HG02870 (cell line): ENCODE measurements around the gene HSD11B1.

Experiments used
- ATAC-seq: cut with Tn5 transposase; IDR thresholded peaks from one replicate; pipeline ENCODE4 v1.9.1; 2021; ENCODE audit warnings: mild to moderate bottlenecking, moderate library complexity; ENCODE audit not compliant: unreplicated experiment

Gene HSD11B1

GRCh38 chr1:209780268-209780667 is 75.6 kb downstream of the HSD11B1 start:
- ATAC-seq = no peak

DNA sequence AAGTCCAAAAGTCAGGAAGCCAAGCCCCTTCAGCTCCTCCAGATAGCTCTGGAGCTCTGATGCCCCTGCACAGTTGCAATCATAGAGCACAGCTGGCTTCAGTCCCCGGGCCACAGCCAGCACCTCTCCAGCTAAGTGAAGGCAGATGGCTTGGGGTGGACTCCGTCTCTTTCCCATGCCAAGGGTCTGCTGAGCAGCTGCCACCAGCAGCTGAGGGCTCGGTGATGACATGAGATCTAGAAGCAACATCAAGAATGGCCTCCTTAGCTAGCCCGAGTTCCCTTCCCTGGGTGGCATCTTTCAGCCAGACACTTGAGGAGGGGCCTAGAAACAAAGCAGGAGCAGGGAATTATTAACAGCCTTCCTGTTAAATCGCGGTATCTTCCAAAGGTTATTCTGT is 78.7 kb downstream of the HSD11B1 start:
- no peak for ATAC-seq
